BLaER1 treated with 17β-estradiol and CSF1 and Interleukin-3, amounts not matched to agents 10 nM and 100 nM (cell line): ENCODE measurements around the gene CCDC33.

ENCODE experiments used
- H3K27ac ChIP-seq, 11 experiments: shearing (Covaris generic); formaldehyde crosslinking; 2 replicates each; pipeline ENCODE4 v1.8.1; 2022
- H3K27me3 ChIP-seq, 11 experiments: shearing (Covaris generic); formaldehyde crosslinking; 2 replicates each; pipeline ENCODE4 v1.8.1; 2022
- H3K36me3 ChIP-seq, 11 experiments: shearing (Covaris generic); formaldehyde crosslinking; 2 replicates each; pipeline ENCODE4 v1.8.1; 2022
- H3K4me1 ChIP-seq, 10 experiments: shearing (Covaris generic); formaldehyde crosslinking; 2 replicates each; pipeline ENCODE4 v1.8.1; 2022
- H3K4me2 ChIP-seq, 11 experiments: shearing (Covaris generic); formaldehyde crosslinking; 2 replicates each; pipeline ENCODE4 v1.8.1; 2022
- H3K4me3 ChIP-seq, 10 experiments: shearing (Covaris generic); formaldehyde crosslinking; 2 replicates each; pipeline ENCODE4 v1.8.1; 2022
- H3K9ac ChIP-seq, 11 experiments: shearing (Covaris generic); formaldehyde crosslinking; 2 replicates each; pipeline ENCODE4 v1.8.1; 2022
- H3K9me3 ChIP-seq, 11 experiments: shearing (Covaris generic); formaldehyde crosslinking; replicated peaks in 1 of 11; 2 replicates each; pipeline ENCODE4 v1.8.1; 2022
- H4K20me1 ChIP-seq, 11 experiments: shearing (Covaris generic); formaldehyde crosslinking; 2 replicates each; pipeline ENCODE4 v1.8.1; 2022
- Cebpa-rat ChIP-seq, 11 experiments: shearing (Covaris generic); IDR thresholded peaks; 2 replicates each; pipeline ENCODE4 v1.8.1; 2022

Gene CCDC33

GRCh38 chr15:74315626-74316025 is 79.5 kb downstream of the CCDC33 start:
- H3K9me3 ChIP-seq, result no peaks in the 10 kb centered on the region
- TF ChIP-seq Cebpa-rat (IDR thresholded peaks at IDR 0.05), result no peak
- H3K36me3 ChIP-seq, result no peaks in the 10 kb centered on the region
- H3K4me1 ChIP-seq, result peaks cover 57 to 61% (median 59%) of the 10 kb centered on the region in 10 experiments
- H3K27me3 ChIP-seq, result no peaks in the 10 kb centered on the region
- H4K20me1 ChIP-seq, result peaks cover 0 to 10% (median 4%) of the 10 kb centered on the region in 11 experiments; a peak in 5 of 22 replicates
- H3K4me2 ChIP-seq, result peak overlapping the region; percentile 68 to 89 (median 80)
- H3K4me3 ChIP-seq, result no peak overlapping the region
- H3K9ac ChIP-seq, result no peak overlapping the region
- no peak overlapping the region for H3K27ac ChIP-seq

DNA sequence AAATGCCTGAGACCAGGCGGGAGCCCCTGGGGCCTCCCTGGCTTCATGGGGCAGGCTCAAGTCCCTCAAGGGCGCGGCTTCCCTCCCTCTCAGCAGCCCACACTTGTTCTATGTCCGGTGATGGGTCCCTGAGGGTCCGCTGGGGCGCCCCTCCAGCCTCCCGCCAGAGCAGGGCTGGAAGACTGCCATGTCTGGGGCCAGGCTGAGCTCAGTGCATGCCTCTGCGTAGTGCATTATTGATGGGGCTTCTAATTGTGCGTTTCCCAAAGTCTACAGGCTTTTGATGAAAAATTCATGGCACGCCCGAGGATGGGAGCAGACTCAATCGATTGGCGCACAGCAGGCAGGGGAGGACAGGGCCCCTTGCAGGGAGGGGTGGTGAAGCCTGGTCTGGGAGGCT is 80.0 kb downstream of the CCDC33 start:
- H3K4me1 ChIP-seq, result peaks cover 57 to 64% (median 60%) of the 10 kb centered on the region in 10 experiments
- peak overlapping the region; percentile 68 to 89 (median 80) for H3K4me2 ChIP-seq
- H3K9me3 ChIP-seq, result no peaks in the 10 kb centered on the region
- peaks cover 0 to 10% (median 0%) of the 10 kb centered on the region in 11 experiments; a peak in 5 of 22 replicates for H4K20me1 ChIP-seq
- no peak for TF ChIP-seq Cebpa-rat (IDR thresholded peaks at IDR 0.05)
- H3K27me3 ChIP-seq, result no peaks in the 10 kb centered on the region
- H3K4me3 ChIP-seq, result no peak overlapping the region; a peak in 1 of 20 replicates
- no peaks in the 10 kb centered on the region for H3K36me3 ChIP-seq
- 0 out of 22 replicates have a peak overlapping the region, but pooled peaks of 1 of the 11 experiments have one; percentile 5 for H3K9ac ChIP-seq
- H3K27ac ChIP-seq, result no peak overlapping the region

DNA sequence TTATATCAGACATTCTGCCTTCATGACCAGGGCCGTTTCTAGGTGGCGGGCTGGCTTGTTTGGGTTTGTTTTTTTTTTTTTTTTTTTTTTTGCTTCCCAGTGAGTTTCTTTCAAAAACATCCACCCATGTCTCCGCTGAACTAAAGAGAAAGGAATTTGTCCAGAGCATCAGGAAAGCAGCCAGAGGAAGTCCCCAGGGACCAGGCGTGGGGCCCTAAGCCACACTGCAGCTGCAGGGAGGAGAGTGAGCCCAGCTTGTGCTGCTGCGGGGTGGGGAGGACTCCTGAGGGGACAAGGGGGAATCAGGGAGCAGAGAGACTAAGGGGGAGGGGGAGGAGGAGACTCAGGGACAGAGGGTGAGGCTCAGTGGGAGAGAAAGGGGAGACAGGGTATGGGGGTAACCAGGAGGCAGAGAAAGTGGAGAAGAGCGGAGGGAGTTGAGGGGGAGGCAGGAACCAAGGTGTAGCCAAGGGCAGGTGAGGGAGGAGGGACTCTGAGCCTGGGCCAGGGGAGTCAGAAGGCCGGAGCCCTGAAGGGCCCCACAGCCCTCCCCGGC is 81.8 kb downstream of the CCDC33 start:
- Histone ChIP-seq H3K27me3 (no peaks in the 10 kb centered on the region), H3K36me3 (no peaks in the 10 kb centered on the region), H4K20me1 (peaks cover 0 to 10% (median 0%) of the 10 kb centered on the region in 11 experiments; a peak in 4 of 22 replicates), H3K9ac (peak overlapping the region in 3 of 11 experiments; percentile 5 to 38 (median 30); a peak in 3 of 22 replicates), H3K4me3 (no peak overlapping the region), H3K4me2 (peak overlapping the region; percentile 70 to 89 (median 82)), H3K9me3 (no peaks in the 10 kb centered on the region), H3K27ac (peak overlapping the region in 4 of 11 experiments; percentile 29 to 67 (median 36); a peak in 6 of 22 replicates), H3K4me1 (peaks cover 57 to 64% (median 60%) of the 10 kb centered on the region in 10 experiments)
- TF ChIP-seq Cebpa-rat (IDR thresholded peaks at IDR 0.05), result no peak

- H3K9me3 ChIP-seq, result no peaks in the 10 kb centered on the region
- no peak for TF ChIP-seq Cebpa-rat (IDR thresholded peaks at IDR 0.05)
- H3K27me3 ChIP-seq, result no peaks in the 10 kb centered on the region
- H3K27ac ChIP-seq, result peak overlapping the region in 5 of 11 experiments; percentile 15 to 67 (median 32); a peak in 7 of 22 replicates
- H4K20me1 ChIP-seq, result peaks cover 0 to 10% (median 0%) of the 10 kb centered on the region in 11 experiments; a peak in 4 of 22 replicates
- no peak overlapping the region for H3K4me3 ChIP-seq
- H3K4me2 ChIP-seq, result peak overlapping the region; percentile 70 to 89 (median 82)
- H3K4me1 ChIP-seq, result peaks cover 57 to 64% (median 60%) of the 10 kb centered on the region in 10 experiments
- no peaks in the 10 kb centered on the region for H3K36me3 ChIP-seq
- peak overlapping the region in 3 of 11 experiments; percentile 20 to 38 (median 24); a peak in 5 of 22 replicates for H3K9ac ChIP-seq
These were observed 82.4 kb downstream of the CCDC33 start for GRCh38 chr15:74318376-74319137.

DNA sequence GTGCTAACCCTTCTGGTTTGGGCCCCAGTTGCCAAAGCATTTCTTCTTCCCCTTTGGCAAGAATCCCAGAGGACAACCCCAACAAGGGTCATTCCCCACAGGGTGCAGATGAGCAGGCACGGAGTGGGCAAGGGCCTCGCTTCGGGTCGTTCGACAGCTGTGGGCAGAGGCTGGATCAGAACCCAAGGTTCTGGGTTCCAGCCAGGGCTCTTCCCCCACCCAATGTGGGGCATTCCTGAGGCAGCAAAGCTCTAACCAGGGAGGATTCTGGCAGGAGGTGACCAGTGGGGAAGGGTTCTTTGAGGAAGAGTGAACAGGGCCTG is 83.0 kb downstream of the CCDC33 start:
- Histone ChIP-seq H4K20me1 (peaks cover 0 to 10% (median 0%) of the 10 kb centered on the region in 11 experiments; a peak in 4 of 22 replicates), H3K36me3 (no peaks in the 10 kb centered on the region), H3K4me1 (peaks cover 57 to 64% (median 60%) of the 10 kb centered on the region in 10 experiments), H3K9me3 (no peaks in the 10 kb centered on the region), H3K27me3 (no peaks in the 10 kb centered on the region), H3K9ac (peak overlapping the region in 2 of 11 experiments; percentile 20 to 24; a peak in 2 of 22 replicates), H3K4me3 (no peak overlapping the region), H3K4me2 (peak overlapping the region; percentile 70 to 89 (median 82)), H3K27ac (peak overlapping the region in 3 of 11 experiments; percentile 11 to 67 (median 18); a peak in 6 of 22 replicates)
- TF ChIP-seq Cebpa-rat (IDR thresholded peaks at IDR 0.05), result no peak

DNA sequence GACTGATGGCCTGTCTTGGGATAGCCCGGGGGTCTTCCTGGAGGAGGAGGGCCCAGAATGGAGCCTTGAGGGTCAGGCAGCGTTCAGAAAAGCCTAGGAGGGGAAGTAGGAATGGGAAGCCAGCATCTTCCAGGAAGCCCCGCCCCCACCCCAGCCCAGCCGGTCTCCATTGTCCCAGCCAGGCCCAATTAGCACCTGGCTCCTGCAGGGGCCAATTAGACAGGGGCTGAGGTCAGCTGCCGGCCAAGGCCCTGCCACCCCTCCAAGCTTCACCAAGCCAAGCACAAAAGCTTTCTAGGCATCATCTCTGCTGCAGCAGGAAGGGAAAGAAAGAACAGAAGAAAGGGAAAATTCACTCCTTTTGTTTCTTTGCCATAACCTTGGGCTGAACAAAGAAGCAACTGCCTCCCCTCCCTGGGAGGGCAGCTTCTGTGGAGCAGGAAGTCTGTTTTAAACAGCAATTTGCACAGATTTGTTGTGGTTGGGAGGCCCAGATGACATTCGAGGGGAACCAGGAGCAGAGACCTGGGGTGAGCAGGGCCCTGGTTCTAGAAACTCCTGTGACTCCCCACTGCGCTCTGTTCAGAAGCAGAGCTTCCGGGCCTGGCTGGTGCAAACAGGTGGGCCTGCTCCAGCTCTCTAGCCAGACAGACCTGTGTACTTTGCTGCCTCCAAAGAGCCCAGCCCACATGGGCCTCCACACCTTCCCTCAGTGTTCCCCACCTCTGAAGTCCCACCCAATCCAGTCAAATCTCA is 83.6 kb downstream of the CCDC33 start:
- H3K9me3 ChIP-seq, result no peaks in the 10 kb centered on the region
- H3K9ac ChIP-seq, result no peak overlapping the region; a peak in 1 of 22 replicates
- no peaks in the 10 kb centered on the region for H3K36me3 ChIP-seq
- no peak overlapping the region for H3K4me3 ChIP-seq
- no peak for TF ChIP-seq Cebpa-rat (IDR thresholded peaks at IDR 0.05)
- H3K4me1 ChIP-seq, result peaks cover 57 to 61% (median 58%) of the 10 kb centered on the region in 10 experiments
- peak overlapping the region in 3 of 11 experiments; percentile 18 to 67 (median 27); a peak in 5 of 22 replicates for H3K27ac ChIP-seq
- H3K4me2 ChIP-seq, result peak overlapping the region; percentile 70 to 89 (median 82)
- peaks cover 0 to 10% (median 0%) of the 10 kb centered on the region in 11 experiments; a peak in 4 of 22 replicates for H4K20me1 ChIP-seq
- no peaks in the 10 kb centered on the region for H3K27me3 ChIP-seq

GRCh38 chr15:74320352-74321247 is 84.5 kb downstream of the CCDC33 start:
- H3K4me1 ChIP-seq, result peaks cover 49 to 53% (median 50%) of the 10 kb centered on the region in 10 experiments
- peak overlapping the region in 1 of 11 experiments; percentile 27; a peak in 1 of 22 replicates for H3K27ac ChIP-seq
- no peak for TF ChIP-seq Cebpa-rat (IDR thresholded peaks at IDR 0.05)

More at GRCh38 chr15:74320352-74321247, 84.5 kb downstream of the CCDC33 start:
- no peaks in the 10 kb centered on the region for H3K9me3 ChIP-seq
- no peaks in the 10 kb centered on the region for H3K36me3 ChIP-seq
- peak overlapping the region in 10 of 11 experiments; percentile 75 to 89 (median 83); a peak in 16 of 22 replicates for H3K4me2 ChIP-seq
- no peaks in the 10 kb centered on the region for H3K27me3 ChIP-seq
- no peak overlapping the region for H3K9ac ChIP-seq
- H3K4me3 ChIP-seq, result no peak overlapping the region
- H4K20me1 ChIP-seq, result peaks cover 0 to 7% (median 0%) of the 10 kb centered on the region in 11 experiments; a peak in 4 of 22 replicates
